Stomach smooth muscle (tissue), 2 donors: ENCODE results near the gene GARRE1.

Experiments
- H3K27ac ChIP-seq: one replicate; pipeline ENCODE4 v1.7.0; 2013; ENCODE audit warnings: mild to moderate bottlenecking, low read length, inconsistent platforms
- H3K27me3 ChIP-seq, 2 donors: one replicate each; pipeline ENCODE4 v1.7.0; 2013; ENCODE audit warnings: low read length in 2 of 2; ENCODE audit not compliant: insufficient read depth in 2 of 2, control insufficient read depth in 1 of 2
- H3K36me3 ChIP-seq, 2 donors: one replicate each; pipeline ENCODE4 v1.7.0; 2013; ENCODE audit warnings: low read length in 2 of 2; ENCODE audit not compliant: control insufficient read depth in 2 of 2, insufficient read depth in 2 of 2
- H3K4me1 ChIP-seq: one replicate; pipeline ENCODE4 v1.7.0; 2013; ENCODE audit warnings: low read length; ENCODE audit not compliant: control insufficient read depth, insufficient read depth
- H3K4me3 ChIP-seq, 2 donors: one replicate each; pipeline ENCODE4 v1.7.0; 2013; ENCODE audit warnings: low read length in 2 of 2
- H3K9ac ChIP-seq, 2 donors: one replicate each; pipeline ENCODE4 v1.7.0; 2013; ENCODE audit warnings: low read length in 2 of 2, mild to moderate bottlenecking in 1 of 2
- H3K9me3 ChIP-seq, 2 donors: one replicate each; pipeline ENCODE4 v1.7.0; 2013; ENCODE audit warnings: low read length in 2 of 2; ENCODE audit not compliant: control insufficient read depth in 2 of 2
- donor health status: healthy.
- donor health status: Pancreatic carcinoma.

The GARRE1 gene

DNA sequence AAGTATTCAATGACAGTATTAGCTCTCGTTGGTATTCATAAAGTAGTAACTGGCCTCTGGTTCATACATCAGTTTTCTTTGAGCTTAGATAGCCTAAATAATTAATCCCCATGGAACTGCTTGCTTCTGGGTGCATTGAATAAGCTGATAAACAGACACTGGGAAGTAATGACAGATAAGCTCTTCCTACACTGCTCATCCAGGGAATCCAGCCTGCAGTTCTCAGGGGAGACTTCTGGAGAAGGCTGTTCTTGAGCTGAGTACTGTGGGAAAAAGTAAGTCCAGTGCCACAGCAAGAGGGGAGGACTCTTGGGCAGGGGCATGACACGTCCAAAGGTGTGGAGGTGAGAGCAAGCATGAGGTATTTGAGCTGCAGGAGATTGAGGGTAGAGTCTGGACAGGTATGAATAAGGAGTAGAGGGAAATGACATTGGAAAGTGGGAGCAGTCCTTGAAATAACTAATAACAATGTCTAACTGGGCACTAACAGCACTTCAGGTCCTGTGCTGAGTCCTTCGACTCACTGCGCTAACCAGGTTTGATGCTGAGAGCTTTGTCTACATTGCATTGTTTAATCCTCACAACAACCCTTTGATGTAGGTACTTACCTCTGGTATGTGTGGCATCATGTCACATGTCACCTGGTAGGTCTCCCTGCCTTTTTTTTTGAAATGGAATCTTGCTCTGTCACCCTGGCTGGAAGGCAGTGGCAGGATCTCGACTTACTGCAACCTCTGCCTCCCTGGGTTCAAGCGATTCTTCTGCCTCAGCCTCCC is 7.2 kb downstream of the GARRE1 start:
- H3K9ac ChIP-seq, result no peak overlapping the region
- H3K27ac ChIP-seq, result no peak overlapping the region
- no peaks in the 10 kb centered on the region for H3K36me3 ChIP-seq
- no peaks in the 10 kb centered on the region for H3K9me3 ChIP-seq
- H3K4me1 ChIP-seq, result peaks cover 11% of the 10 kb centered on the region
- H3K4me3 ChIP-seq, result no peak overlapping the region
- H3K27me3 ChIP-seq, result no peaks in the 10 kb centered on the region

DNA sequence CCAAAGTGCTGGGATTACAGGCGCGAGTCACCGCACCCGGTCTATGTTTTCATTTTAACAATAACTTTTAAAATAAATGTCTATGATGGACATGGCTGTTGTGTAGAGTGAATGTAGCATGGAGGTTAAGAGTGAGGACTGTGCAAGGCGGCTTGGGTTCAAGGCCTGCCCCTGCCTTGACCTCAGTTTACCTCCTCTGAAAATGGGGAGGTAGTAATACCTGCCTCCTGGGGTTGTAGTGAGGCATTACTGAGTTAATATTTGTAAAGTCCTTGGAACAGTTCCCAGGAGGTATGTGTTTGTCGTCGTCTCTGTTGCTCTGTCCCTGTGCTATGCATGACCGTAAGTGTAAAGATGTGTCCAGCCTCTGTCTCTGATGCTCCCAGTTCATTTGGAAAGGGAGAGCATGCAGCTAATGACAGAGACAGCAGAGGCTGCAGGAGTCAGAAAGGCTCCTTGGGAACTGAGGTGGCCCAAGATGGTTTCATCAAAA is 9.4 kb downstream of the GARRE1 start:
- H3K36me3 ChIP-seq, result no peaks in the 10 kb centered on the region
- no peak overlapping the region for H3K9ac ChIP-seq
- H3K4me3 ChIP-seq, result no peak overlapping the region
- no peak overlapping the region for H3K27ac ChIP-seq
- no peaks in the 10 kb centered on the region for H3K27me3 ChIP-seq
- H3K4me1 ChIP-seq, result peaks cover 8% of the 10 kb centered on the region
- no peaks in the 10 kb centered on the region for H3K9me3 ChIP-seq

DNA sequence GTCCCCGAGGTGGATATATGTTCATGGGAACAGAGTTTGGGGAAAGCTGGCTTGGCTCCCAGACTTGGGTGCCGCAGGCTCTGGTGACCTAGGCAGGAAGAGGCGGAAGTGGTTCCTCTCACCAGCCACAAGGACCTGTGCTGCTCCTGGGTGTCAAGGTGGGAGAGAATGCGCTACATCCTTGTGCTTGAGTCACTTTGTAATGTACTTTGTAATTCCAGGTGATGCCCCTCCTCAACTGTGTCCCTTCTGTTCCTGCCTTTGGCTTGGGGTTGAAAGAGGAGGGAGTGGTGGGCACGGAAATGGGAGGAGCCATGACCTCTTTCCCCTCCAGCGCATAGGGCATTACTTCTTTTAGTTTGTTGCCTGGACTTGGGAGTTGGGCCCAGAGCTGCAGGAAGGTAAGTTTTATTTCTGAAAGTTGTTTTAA is 10.9 kb downstream of the GARRE1 start:
- H3K4me1 ChIP-seq, result peaks cover 6% of the 10 kb centered on the region
- H3K4me3 ChIP-seq, result no peak overlapping the region
- H3K27me3 ChIP-seq, result no peaks in the 10 kb centered on the region
- H3K9ac ChIP-seq, result no peak overlapping the region
- no peaks in the 10 kb centered on the region for H3K9me3 ChIP-seq
- H3K36me3 ChIP-seq, result no peaks in the 10 kb centered on the region
- H3K27ac ChIP-seq, result no peak overlapping the region

GRCh38 chr19:34269081-34269480 is 14.7 kb downstream of the GARRE1 start:
- Histone ChIP-seq H3K9ac (no peak overlapping the region), H3K4me1 (no peaks in the 10 kb centered on the region), H3K27ac (no peak overlapping the region), H3K4me3 (no peak overlapping the region), H3K9me3 (no peaks in the 10 kb centered on the region), H3K27me3 (no peaks in the 10 kb centered on the region), H3K36me3 (peaks cover 0 to 2% of the 10 kb centered on the region in 2 donors)

GRCh38 chr19:34269489-34269888 is 15.1 kb downstream of the GARRE1 start:
- Histone ChIP-seq H3K36me3 (peaks cover 0 to 2% of the 10 kb centered on the region in 2 donors), H3K4me1 (no peaks in the 10 kb centered on the region), H3K9ac (no peak overlapping the region), H3K4me3 (no peak overlapping the region), H3K9me3 (no peaks in the 10 kb centered on the region), H3K27ac (no peak overlapping the region), H3K27me3 (no peaks in the 10 kb centered on the region)

DNA sequence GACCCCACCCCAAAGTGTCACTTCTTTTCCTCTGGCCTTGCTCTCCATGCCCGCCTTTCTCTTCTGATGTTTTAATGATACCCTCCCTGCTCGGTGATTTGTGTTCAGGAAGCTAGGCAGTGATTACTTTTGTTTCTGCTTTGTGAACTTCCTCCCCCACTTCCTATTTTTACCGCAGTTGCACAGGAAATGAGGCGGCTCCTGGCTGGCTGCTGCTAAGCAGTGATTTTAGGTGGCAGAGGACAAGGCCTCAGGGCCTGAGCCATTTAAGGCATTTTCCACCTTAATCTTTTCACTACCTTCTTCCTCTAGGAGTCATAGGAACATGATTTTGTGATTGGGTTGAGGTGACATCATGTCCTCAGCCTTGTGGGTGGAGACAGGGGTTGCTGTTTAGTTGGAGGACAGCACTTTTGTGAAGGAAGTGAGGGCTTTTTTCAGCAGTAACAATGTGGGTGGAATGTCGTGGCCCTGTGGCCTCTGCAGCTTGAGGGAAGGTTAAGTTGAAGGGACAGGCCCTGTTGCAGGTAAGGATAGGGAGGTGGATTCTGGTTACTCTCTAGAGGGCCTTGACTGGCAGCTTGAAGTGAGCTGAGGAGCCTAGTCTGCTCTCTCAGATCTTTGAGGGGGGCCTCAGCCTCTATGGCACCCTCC is 15.7 kb downstream of the GARRE1 start:
- peak overlapping the region; percentile 19 for H3K27ac ChIP-seq
- H3K4me3 ChIP-seq, result no peak overlapping the region
- no peaks in the 10 kb centered on the region for H3K27me3 ChIP-seq
- H3K9ac ChIP-seq, result no peak overlapping the region
- H3K4me1 ChIP-seq, result no peaks in the 10 kb centered on the region
- no peaks in the 10 kb centered on the region for H3K9me3 ChIP-seq
- peaks cover 0 to 2% of the 10 kb centered on the region in 2 donors for H3K36me3 ChIP-seq

DNA sequence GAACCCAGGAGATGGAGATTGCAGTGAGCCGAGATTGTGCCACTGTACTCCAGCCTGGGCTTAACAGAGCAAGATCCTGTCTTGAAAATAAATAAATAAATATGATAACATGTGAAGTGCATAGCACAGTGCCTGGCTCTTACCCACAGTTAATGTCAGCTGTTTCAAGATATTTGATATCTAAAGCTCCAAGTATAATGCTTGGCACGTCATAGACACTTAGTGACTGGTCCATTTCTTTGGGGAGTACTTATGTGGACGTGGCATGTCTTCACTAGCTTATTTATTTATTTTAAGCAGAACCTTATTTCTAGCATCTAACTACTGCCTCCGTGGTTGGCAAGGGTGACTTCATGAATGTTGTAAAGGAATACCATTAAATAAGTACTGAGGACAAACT is 18.8 kb downstream of the GARRE1 start:
- H3K4me1 ChIP-seq, result no peaks in the 10 kb centered on the region
- no peaks in the 10 kb centered on the region for H3K27me3 ChIP-seq
- peaks cover 0 to 2% of the 10 kb centered on the region in 2 donors for H3K36me3 ChIP-seq
- H3K9me3 ChIP-seq, result no peaks in the 10 kb centered on the region
- no peak overlapping the region for H3K27ac ChIP-seq
- H3K9ac ChIP-seq, result no peak overlapping the region
- no peak overlapping the region for H3K4me3 ChIP-seq

DNA sequence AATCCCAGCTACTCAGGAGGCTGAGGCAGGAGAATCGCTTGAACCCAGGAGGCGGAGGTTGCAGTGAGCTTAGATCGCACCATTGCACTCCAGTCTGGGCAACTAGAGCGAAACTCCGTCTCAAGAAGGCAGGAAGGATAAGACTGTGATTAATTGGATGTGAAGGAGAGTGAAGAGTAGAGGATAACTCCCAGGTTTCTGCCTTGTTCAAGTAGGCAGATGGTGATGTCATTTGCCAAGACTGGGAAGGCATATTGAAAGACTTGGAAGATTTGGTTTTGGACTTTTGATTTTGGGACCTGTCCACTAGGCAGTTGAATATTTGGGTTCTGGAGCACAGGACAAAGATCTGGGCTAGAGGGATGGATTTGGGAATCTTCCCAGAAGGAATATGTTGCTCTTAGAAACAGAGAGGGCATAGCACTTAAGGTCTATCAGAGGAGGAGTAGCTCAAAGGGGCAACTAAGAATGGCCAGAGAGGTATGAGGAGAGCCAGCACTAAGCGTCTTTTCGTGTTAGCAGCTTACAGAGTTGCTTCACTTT is 20.0 kb downstream of the GARRE1 start:
- H3K9ac ChIP-seq, result no peak overlapping the region
- no peak overlapping the region for H3K27ac ChIP-seq
- H3K9me3 ChIP-seq, result no peaks in the 10 kb centered on the region
- H3K27me3 ChIP-seq, result no peaks in the 10 kb centered on the region
- no peaks in the 10 kb centered on the region for H3K4me1 ChIP-seq
- H3K36me3 ChIP-seq, result peaks cover 2 to 4% of the 10 kb centered on the region in 2 donors
- H3K4me3 ChIP-seq, result no peak overlapping the region

DNA sequence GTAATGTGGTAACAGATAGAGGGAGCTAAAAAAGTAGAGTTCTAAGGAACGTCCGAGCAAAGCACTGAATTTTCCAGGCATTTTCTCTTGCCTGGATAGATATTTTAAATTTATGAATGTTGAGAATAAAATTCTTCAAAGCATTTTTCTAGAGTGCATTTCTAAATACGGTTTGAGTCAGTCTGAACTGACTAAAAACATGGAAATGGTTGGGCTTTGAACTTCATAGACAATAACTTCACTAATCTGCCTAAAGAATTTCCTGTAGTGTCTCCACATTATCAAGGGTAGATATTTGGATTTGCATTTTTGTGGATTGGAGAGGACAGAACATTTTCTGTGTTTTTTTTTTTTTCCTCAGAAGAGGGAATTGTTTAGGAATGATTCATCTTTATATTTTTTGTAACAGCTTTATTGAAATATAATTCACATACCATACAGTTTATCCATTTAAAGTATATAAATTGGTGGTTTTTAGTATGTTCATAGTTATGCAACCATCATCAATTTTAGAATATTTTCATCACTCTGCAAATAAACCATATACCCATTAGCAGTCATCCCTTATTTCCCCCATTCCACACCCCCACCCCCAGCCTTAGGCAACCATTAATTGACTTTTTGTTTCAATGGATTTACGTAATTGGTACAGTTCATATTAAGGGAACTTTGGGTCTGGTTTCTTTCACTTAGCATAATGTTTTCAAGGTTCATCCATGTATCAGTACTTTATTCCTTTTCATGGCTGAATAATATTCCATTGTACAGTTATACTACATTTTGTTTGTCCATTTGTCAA is 20.7 kb downstream of the GARRE1 start:
- no peaks in the 10 kb centered on the region for H3K4me1 ChIP-seq

GRCh38 chr19:34275705-34276104 is 21.4 kb downstream of the GARRE1 start:
- H3K9me3 ChIP-seq, result no peaks in the 10 kb centered on the region
- H3K9ac ChIP-seq, result no peak overlapping the region
- no peak overlapping the region for H3K27ac ChIP-seq
- no peaks in the 10 kb centered on the region for H3K27me3 ChIP-seq
- H3K36me3 ChIP-seq, result peaks cover 2 to 4% of the 10 kb centered on the region in 2 donors
- no peaks in the 10 kb centered on the region for H3K4me1 ChIP-seq
- H3K4me3 ChIP-seq, result no peak overlapping the region

More for the DNA sequence above, 20.7 kb downstream of the GARRE1 start:
- Histone ChIP-seq H3K9me3 (no peaks in the 10 kb centered on the region), H3K36me3 (peaks cover 2 to 4% of the 10 kb centered on the region in 2 donors), H3K4me3 (no peak overlapping the region), H3K9ac (no peak overlapping the region), H3K27me3 (no peaks in the 10 kb centered on the region), H3K27ac (no peak overlapping the region)
